DMS 273 (cell line): ENCODE data around the gene B3GAT1.

Experiments
- DNase-seq: peaks from one replicate; lab custom pipeline; 2025; ENCODE audit not compliant: unreplicated experiment; lab: John Stamatoyannopoulos, UW

The B3GAT1 gene

GRCh38 chr11:134338654-134339053 lies 73.4 kb downstream of the B3GAT1 start:
- no peak for DNase-seq

- DNase-seq, result no peak
Measured at GRCh38 chr11:134338068-134338467, 74.0 kb downstream of the B3GAT1 start.

DNA sequence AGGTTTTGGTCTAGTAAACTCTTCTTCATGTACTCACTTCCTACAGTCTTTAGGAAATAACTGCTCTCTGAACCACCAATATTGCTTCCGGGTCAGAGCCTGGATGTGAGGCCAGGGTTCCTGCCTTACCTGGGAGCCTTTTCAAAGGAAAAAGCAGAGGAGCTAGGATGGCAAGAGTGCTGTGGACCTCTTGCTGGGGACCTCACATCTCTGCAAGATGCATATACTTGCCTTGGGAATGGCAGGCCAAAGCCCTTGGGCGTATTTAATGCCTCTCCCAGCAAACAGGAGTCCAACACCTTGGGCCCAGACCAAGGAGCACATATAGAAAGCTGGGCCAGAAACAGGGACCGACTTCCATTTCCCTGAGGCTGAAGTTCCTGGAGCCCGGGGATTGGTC lies 75.0 kb downstream of the B3GAT1 start:
- no peak for DNase-seq

- no peak for DNase-seq
Measured at GRCh38 chr11:134334796-134335571, 77.1 kb downstream of the B3GAT1 start.

DNA sequence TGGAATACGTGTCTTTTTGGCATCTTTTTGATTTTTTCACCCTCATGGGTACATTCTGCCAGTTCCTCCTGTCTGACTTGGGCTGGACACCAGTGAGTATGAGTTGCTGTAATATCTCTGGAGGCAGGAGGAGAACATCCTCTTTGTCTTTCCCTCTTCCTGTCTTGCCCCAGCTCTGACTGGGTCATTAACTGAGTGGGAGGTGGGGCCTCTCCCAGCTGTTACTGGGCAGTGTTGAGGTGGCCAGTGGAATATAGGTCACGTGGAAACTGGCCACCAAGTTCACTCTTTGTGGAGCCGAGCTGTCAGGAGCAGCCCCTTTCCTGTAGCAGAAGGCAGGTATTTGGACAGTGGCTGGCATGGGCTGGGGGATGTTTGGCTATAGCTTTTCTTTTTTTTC lies 78.1 kb downstream of the B3GAT1 start:
- no peak for DNase-seq

DNA sequence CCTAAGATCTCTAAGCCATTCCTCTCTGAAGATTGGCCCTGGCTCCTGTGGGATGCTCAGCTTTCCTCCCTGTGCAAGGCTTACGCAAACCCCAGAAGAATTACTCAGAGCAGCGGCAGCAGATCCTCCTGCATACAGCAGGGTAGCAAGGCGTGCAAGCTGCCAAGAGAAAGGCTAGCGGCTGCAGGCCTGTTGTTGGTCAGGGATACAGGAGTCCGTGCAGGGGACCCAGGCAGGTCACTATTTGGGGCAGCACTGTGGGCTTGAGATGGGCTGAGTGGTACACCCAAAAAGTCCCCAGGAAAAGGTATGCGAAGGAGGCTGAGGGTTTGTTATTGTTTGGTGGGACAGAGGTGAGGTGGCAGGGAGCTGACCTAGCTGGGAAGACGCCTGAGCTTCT lies 78.7 kb downstream of the B3GAT1 start:
- DNase-seq, result no peak

DNA sequence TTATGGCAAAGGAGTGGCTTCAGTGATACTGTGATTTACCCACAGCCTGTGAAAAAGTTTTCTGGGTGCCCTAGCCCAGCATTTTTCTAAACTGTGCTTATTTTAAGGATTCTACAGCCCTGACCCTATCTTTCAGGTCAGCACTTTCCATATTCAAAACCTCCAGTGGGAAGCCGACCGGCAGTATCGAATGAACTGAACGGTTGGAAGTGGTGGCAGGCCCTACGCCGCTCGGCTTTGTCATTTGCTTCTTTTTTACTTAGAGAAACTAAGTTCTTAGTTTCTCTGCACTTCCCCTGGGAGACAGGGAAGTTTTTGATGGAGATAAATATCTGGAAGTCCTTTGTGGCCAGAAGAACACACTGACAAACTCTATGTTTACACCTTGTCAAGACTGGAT lies 79.3 kb downstream of the B3GAT1 start:
- DNase-seq, result no peak

DNA sequence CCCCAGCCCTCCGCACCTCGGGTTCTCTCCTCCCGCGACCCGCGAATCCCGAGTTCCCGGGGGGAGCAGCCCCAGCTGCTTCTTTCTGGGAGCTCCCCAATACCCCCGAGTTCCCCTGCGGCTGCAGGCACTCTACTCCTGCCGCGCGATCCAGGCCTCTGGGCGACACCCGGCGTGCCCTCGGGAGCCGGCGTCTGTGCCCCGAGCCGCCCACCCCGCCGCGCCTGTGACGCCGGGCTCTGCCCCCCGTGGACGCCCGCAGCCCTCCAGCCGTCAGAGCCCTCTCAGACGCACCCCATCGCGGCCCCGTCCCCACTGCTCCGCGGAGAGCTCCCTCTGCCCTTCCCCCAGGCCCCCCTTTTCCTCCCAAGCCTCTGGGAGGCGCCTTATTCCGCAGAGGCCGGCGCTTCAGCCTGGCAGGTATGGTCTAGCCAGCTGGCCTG lies 79.8 kb downstream of the B3GAT1 start:
- DNase-seq, result peak; percentile 59

- peak; percentile 86 for DNase-seq
Measured at GRCh38 chr11:134331354-134332188, 80.5 kb downstream of the B3GAT1 start, which contains the start of gene GLB1L2. GLB1L2 (plus strand) TSS chr11:134331988; CDS start chr11:134332062, 74 bp downstream.

GRCh38 chr11:134330611-134331353 lies 81.3 kb downstream of the B3GAT1 start:
- no peak for DNase-seq
